Measurements from ENCODE around the gene FOXG1.

FOXG1 gene

DNA sequence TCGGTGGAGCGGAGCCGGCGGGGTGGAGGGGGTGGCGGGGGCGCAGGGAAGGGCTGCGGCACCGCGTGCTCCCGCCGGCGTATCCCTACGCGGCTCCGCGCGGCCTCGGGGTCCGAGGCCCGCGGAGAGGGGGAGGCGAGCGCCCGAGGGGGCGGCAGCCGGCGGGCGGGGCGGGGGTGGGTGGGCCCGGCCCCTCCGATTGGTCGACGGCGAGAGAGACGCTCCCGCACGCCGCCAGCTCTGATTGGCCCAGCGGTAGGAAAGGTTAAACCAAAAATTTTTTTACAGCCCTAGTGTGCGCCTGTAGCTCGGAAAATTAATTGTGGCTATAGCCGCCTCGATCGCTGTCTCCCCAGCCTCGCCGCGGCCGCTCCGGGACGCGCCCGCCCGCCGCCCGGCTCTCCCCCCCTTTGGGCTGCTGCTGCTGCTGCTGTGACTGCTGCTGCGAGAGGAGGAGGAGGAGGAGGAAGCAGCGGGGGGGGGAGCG, at the start of gene FOXG1:
FOXG1 (plus strand) TSS at position 319 of the 487 bp plus-strand sequence. CDS start 493 bp downstream, outside the sequence.
- no peak for DNase-seq (ENCODE audit: low read depth in 2 of 2)

DNA sequence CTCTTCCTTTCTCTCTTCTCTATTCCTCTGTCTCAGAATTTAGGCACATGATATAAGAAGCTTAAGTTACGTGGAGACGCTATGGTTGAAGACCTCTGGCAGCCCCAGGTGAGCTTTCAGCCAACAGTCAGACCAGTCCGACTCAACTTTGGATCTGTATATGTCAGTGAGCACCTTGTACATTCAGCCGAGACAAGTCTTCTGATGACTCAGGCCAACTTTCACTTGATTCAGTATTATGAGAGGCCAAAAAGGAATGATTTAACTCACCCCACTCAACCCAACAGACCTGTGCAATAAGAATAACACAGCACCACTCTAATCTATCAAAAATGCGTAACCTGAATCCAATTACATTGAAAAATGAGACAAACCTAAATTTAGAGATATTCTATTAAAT, 47.5 kb upstream of the FOXG1 start:
- DNase-seq (ENCODE audit: low read depth in 2 of 2): no peak

DNA sequence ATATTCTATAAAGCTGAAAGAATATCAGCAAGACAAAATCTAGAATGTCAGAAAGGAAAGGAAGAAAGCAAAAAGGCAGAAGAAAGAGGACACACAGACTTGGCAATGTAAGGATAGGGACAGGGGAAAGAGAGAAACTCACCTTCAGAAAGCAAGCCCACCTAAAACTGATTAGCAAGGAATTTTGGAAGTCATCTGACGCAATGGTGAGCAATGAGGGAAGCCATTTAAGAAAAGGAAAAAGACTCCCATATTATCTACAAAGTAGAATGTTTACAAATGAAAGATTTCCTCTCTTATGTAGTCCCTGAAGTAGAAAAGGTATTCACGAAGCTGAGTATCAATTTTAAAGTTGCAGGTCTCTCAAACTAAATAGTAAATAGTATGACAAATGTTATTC, 35.2 kb upstream of the FOXG1 start:
- no peak for DNase-seq (ENCODE audit: low read depth in 2 of 2)

DNA sequence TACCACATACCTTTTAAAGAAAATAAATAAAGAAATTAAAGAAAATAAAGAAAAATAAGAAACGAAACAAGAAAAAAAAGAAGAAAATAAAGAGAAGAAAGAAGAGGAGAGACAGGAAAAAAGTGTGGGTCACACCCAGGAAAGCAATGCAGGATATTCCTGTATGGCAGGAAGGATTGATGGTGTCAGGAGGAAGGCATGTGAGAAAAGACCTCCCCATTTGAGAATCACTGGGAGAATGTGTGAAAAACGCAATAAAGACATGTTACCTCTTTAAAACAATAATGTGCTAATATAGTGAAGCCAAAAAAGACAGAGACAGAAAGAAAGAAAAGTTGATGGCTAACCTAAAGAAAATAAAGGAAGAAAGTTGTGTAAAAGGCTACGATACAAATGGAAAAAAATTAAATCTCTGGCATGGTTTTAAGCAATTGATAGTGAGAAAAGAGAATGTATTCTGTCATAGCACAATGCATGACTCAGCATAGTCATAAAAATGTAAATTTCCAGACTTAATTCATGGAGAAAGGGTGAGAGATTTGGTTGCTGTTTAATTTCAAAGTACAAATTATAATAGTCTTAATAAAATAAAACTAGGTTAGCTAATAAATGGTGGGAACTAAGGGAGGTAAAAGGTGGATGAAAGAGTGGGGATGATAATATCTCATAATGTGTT, 24.3 kb upstream of the FOXG1 start:
- DNase-seq (ENCODE audit: low read depth in 2 of 2): no peak

DNA sequence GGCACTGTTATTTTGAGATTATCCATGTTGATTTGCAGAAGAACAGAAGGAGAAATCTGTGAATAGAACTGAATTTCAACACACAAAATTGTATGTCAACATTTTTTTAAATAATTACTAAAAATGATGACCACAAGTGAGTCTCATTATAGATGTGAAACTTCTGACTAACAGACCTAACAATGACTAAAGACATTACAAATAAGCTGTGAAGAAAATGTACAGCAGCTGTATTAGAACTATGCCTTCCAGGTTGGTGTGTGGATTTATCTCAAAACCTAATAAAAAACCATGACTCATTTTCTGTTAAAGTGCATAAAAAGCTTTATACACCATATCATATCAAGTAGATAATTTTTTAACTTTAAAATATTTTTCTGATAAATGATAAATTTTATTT, 22.5 kb upstream of the FOXG1 start:
- DNase-seq (ENCODE audit: low read depth in 2 of 2): no peak

DNA sequence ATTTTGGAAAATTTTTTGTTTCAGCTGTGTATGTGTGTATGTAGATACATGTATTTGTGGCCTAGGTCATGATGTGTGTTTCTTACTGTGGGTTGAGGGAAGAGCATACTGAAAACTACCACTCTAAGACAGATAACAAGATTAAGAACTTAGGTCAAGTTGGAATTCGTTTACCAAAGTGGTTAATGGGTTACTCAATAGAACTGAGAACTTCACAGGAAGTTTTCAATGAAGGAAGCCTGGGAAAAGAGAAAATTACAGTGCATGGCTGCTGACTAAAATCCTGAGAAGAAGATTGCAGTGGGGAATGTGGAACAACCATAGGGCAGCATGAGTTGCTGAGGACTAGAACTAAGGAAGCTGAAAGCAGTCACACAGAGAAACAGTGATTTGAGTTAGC, 21.4 kb upstream of the FOXG1 start:
- DNase-seq (ENCODE audit: low read depth in 2 of 2): no peak

DNA sequence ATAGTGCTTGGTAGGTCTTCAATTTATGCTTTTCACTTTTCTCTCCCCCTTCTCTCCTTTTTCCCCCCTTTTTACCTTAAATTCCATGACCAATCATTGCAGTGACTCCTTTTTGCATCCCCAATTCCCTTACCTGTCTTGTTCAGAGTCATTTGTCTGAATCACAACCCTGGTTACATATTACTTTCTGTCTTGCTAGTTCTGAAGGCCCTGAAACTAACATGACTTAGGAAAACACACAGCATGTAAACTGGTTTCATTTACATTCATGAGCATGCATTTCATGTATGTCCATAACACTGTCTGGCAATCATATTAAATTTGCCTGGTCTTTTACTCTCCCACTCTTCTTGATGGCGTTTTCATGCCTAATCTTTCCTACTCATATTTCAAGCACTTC, 20.3 kb upstream of the FOXG1 start:
- no peak for DNase-seq (ENCODE audit: low read depth in 2 of 2)

DNA sequence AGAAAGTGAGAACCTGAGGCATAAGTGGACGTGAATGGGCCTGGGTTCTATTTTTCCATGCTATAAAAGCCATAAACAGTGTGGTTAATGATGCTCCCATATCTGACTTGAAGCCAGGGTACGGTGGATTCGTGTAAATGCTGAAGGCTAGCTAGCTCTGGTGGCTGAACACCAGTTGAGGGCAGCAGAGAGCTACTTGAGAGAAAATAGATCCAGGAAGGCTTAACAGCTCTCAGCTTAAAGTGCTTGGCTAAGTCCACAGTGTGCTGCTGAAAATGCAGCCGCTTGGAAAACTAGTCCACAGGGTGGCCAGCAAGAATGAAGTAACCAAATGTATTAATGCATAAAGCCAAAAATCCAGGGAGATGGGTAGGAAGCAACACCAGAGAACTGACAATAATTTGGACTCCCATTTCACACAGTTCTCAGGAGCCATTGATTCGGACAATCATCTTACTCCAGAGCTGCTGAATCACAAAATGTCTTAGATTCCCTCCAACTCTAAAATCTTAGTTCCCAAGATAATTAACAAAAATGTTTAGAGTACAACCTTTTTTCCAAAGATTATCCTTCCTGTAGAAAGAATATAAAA, 15.0 kb upstream of the FOXG1 start:
- DNase-seq (ENCODE audit: low read depth in 2 of 2): no peak

DNA sequence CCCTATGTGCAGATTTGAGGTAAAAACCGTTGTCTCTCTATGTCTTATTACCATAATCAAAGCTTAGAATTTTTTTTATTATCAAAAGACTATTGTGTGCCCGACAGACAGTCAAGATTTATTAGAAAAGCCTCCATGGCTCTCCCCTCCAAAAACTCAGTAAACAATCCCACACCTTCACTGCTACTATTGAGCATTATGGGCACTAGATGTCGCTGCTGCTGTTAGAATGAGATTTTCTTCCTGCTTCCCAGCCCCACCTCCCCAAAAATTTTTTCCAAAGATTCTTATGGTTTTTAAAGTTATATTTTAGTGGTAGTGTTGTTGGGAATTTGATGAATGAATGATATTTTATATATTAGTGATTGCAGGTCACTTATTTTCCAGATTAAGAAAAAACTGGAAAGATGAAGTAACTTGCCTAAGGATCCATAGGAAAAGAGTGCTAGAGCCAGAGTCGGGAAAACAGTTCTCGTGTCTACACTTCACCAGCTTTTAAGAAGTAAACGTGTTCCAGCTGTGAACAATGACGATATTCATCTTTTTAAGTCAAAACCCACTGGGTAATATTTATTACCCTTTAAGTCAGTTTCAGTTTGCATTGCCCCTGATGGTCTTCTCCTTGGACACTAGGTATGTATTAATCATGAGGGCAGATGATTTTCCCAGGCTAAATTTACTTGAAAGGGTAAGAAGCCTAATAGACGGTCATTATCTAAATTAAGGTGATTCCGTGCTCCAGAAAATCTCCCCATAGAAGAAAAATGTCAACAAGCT, 12.2 kb upstream of the FOXG1 start:
- no peak for DNase-seq (ENCODE audit: low read depth in 2 of 2)

DNA sequence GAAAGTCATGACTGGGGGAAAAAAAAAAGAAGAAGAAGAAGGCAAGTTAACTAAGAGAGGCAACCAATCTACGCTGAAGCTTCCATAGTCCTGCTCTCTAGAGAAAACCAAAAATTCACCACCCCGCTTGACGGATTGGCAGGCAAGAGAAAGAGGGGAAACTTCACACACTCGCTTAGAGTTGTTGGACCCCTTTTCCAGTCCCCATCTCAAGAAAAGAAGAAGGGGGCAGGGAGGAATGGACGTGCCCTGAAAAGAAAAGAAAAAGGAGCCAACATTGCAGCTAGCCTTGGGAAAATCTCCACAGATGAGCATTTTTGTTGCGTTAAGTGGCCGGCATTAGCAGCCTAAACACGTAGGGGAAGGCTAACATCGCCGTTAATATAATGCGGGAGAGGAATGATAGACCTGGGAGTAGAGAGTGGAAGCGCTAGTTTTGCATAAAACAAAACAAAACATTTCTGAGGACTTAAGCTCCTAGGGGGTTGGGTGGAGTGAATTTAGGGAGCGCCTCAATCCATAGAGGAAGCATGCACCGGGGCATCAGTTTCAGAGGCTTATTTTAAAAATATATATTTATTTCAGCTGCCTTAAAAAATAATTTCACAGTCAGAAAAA, 11.3 kb upstream of the FOXG1 start:
- no peak for DNase-seq (ENCODE audit: low read depth in 2 of 2)

DNA sequence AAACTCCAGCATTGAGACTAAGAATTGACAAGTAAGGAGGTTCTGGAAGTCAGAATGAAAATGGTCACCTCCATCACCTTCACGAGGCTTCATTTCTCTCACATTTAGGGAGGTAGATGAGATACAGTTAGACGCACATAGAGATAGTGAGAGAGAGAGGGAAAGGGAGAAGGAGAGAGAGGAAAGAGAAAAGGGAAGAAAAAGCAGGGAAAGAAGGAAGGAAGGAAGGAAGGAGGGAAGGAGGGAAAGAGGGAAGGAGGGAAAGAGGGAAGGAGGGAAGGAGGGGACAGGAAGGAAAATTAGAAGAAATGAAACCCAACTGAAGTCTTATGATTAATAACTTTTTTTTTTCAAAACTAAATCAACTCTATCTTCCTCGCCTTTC, 10.7 kb upstream of the FOXG1 start:
- DNase-seq (ENCODE audit: low read depth in 2 of 2): no peak

DNA sequence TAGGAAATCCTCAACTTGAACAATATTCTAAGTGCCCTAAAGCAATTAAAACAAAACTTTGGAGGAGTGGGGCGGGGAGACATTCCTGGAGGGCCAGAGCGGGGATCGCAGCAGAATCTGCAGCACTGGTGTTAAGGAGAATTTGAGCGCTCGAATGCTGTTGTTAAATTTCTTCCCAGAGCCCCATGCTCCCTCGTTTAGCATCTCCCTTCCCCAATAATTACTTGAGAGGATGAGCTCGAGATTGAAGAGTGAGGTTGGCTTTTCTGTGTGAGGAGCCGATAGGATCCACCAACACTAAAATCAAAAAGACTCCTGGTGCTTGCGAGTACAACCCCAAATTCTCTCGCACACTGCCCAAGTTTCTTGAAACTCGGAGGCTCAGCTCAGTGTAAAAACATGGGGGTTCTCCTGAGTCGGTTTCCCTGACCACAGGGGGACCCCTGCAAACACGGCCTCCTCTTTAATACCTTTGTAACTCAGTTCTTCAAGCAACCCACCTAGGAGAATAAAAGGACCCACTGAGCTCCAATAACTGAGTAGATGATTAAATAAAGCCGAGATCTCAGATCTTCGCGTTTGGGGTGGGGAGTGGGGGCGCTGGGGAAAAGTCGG, 10.2 kb upstream of the FOXG1 start:
- no peak for DNase-seq (ENCODE audit: low read depth in 2 of 2)

DNA sequence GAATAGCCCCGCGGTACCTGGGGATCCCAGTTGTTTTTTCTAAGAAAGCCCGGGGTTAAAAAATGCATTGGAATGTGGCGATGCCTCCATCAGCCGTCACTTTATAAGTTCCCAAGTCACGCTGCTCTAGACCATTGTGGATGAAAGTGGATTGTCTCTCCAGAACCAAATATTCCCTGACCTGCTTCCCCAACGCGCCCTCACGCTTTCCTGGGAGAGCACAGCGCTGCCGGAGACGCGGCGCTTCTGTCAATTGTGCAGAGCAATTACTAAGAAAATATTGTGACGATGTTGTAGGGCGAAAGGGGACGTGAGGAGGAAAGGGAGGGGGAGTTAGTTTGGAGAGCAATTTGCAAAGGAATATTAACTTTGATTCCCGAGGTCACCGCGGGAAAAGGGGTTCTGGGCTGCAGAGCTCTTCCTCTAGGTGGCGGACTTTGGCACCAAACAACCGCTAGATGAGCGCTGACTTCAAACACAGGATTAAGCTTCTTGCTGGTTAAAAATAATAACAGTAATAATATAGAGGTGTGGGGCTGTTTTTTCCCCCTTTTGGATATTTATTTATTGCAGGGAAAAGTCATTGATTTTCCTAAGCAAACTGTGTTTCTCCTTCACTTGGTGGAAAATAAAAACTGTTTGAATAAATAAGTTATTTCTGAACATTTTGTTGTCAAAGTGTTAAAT, 9.6 kb upstream of the FOXG1 start:
- no peak for DNase-seq (ENCODE audit: low read depth in 2 of 2)

DNA sequence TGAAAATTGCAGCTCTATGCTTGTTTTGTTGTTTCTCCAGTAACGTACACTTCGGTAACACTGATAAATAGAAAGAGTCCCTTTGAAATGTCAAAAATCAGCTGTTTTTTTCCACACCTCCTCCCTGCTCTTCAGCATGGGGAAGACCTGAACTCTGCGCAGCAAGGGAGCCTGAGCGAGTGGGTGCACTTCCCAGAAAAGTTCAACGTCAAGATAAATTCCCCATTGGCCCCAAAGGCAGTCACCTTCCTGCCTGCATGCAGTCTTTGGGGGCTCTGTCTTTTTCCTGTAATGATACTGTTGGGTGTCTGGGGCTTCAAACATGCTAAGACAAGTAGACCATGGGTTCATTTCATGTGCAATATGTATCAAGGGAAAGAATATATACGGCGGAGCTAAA, 8.8 kb upstream of the FOXG1 start:
- no peak for DNase-seq (ENCODE audit: low read depth in 2 of 2)

DNA sequence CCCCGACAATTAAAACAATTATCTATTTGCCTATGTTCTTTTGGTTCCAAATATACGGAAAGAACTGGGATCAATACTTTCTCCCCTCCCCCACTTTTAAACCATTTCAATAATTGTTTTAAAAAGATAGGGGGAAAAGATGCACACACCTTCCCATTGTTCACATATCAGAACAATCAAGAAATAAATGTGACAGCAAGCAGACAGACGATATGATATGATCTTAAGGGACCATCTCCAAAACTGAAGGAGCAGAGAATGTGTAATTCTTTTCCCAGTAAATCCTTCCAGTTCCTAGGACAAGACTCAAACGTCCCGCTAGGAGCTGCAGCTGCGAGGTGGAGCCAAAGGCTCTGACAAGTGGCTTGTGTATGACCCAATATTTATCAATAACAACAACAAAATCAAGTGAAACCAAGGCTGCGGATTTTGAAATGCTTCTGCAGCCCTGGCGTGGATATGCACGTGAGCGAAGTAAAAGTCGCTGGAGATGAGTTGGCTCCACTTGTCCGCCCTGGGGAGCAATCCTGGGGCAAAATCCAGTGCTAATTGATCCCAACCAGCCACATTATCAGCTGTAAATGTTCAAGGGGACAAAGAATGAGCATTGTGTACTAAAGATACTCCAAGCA, 8.2 kb upstream of the FOXG1 start:
- DNase-seq (ENCODE audit: low read depth in 2 of 2): no peak

DNA sequence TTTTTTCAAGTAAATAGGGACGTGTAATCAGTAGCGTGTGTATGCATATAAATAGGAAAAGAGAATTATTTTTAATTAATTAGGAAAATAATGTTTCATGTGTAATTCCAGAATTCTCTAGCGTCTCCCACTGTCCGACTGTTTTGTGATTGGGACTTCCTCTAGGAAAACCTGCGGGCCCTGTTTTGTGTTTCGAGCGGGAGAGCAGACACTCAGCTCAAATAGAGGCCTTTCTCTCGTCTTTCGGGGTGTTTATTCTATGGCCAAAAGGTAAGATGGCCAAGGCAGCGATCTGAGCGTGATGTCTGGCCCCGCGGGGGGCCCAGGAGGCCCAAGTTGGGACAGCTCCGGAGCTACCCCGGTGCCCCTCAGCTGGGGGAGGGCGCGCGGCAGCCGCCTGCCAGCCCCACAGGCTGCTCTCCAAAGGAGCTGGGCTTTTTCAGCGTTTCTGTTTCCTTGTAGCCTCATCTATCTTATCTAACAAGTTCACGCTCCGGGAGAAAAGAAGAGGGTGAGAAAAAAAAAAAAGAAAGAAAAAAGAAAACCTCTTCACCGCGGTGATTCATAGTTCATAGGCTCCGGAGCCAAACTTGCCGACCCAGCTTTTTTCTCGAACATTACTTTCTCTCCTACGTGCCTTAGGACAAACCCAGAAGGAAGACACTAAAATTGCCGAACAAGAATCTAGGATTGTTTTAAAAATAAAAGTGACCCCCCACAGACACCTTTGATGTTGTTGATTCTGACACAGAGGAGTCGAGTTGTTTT, 7.5 kb upstream of the FOXG1 start:
- DNase-seq (ENCODE audit: low read depth in 2 of 2): no peak

DNA sequence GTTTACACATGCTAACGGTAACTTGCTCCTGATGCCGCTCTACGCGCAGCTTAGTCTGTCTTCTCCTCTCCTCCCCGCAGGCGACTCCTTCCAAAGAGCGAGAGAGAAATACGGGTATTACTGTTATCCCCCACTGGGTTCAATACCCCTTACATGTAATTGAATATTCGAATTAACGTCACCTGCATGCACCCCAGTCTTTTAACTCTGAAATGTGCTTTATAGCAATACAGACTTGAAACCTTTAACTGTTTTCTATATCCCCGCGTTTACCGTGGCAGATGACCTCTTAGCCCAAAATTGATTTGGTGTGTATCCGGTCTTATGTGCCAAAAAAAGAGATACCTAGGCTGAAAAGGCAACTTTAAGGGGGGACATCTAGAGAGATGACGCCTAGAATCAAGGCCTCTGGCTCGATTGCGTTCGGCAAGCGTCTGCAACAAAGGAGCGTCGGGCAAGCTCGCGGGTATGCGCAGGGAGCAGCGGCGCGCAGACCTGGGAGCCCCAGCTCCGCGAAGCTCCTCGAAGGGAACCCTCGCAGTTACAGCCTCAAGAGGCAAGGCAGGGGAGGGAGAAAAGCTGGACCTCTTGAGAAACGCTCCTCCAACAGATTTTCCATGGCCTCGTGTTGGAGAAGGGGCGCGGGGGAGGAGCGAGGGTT, 6.8 kb upstream of the FOXG1 start:
- DNase-seq (ENCODE audit: low read depth in 2 of 2): no peak

DNA sequence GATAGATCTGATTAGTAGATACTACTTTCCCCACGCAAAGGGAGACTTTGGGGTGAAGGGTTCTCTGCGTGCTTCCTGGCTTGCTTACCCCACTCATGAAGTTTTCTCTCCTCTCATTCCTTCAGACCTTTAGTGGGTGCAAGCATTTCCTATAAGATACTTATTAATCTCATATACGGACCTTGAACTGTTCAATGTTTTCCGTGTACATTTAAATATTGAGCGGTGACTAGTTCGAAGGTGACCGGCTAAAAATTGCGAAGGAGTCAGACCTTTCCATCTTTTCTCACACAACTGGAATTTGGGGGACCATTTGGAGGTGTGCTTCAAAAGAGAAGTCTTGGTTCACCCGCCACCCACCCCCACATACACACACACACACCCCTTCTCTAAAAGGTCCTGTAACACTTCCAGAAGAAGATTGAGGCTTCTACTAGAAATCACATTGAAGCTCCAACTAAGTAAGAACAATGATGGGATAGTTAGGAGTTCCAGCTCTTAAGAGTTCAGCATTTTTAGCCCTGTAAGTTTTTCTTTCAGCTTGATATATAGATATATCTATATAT, 6.1 kb upstream of the FOXG1 start:
- DNase-seq (ENCODE audit: low read depth in 2 of 2): no peak
